DMS114 treated with DMSO at 0.1 percent for 48 hours (cell line): Measurements from ENCODE around the gene TREH.
"Not testable (repeated sequence)": the region's sequence is repeated elsewhere in the genome, so short reads cannot be mapped to it uniquely, and the experiment has no call there.

Source experiments
- DNase-seq: peaks from one replicate; lab custom pipeline; 2025; ENCODE audit not compliant: unreplicated experiment; lab: John Stamatoyannopoulos, UW

The TREH gene

DNA sequence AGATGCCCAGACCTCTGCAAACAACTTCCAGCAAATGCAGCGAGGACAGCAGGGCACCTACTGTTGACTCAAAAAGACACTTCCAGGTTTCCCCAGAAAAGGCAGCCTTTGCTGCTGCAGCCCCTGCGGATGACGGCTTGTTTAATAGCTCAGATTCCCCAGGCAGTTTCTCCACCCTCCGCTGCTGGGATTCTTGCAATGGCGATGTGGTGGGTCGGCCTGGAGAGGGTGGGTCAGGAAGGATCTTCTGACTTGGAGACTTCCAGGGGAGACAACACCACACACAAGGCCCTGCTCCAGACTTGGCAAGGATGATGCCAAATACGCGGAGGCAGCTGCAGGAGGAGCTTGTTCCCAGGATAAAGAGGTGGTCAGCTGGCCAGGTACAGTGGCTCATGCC lies 17.9 kb upstream of the TREH start:
- DNase-seq: no peak

DNA sequence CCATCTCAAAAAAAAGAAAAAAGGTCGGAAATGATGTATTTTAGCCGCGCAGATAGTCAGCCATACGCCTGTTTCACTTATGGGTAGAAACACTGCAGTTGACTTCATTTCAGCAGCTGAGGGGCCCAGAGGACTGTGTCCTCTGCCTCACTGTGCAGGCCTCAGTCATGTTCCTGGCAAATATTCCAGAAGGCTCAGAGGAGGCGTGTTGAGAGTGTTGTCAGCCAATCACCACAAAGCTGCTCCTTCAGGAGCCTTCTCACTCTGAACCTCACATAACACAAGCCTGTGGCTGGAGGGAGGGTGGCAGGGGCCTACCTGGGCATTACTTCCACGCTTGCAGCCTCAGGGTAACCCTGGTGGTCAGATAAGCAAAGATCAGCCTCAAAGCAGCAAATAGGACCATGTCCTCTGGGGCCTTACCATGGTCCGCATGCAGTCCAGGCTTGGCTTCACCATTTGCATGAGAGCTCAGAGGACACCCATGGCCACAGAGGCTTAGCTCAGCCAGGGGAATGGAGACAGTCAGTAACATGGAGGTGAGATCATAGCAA lies 17.3 kb upstream of the TREH start:
- no peak for DNase-seq

- DNase-seq: no peak
These were observed 15.3 kb upstream of the TREH start for GRCh38 chr11:118694771-118695170.

DNA sequence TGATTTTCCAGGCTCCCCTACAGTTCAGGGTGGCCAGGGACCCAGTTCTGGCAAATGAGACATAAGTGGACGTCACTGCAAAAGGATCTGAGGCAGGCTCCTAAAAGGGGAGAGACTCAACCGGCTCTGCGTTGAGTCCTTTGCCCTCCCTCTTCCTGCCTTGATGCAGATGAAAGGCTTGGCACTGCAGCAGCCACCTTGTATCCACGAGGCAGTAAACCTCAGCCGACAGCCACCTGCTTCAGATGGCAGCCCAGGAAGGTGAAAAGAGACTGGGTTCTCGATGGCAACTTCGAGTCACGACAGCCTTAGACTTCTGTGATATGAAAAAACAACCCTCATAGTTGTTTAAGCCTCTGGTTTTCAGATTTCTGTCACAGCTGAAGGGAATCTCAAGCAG lies 14.7 kb upstream of the TREH start:
- no peak for DNase-seq

DNA sequence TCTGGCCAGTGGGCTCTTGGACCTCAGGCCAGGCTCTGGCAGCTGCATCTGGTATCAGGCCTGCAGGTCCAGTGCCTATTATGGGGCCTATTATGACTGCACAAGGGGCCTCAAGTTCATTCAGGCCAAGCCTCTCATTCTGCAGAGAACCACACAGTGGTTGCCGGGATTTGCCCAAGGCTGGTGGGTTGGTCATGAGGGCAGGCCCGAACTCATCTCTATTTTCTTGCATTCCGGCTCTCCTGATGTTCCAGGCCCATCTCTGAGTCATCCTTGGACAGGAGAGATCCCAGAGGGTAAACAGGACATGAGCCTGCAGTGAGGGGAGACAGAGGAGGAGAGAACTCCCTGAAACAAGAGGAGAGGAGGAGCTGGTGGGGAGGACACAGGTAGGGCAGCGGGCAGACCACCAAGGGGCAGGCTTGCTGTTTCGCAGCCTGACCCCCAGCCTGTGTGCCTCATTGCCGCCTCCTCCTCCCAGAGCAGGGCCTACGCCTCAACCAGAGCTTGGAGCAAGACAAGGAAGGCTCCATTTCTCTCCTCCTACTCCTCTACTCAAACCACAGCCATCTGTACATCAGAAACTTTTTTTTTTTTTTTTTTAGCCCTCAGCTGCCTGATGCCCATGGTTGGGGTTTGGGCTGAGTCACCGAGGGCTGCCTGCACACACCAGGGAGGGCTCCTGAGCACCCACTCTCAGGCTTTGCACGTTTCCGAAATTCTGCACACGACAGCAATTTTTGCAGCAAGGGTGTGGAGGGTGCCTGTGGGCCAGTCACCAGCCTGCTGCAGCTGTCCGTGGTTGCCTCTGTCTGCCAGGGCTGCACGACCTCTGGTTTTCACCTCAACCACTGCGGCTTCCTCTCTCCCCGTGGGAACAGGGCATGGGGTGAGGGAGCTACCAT lies 12.7 kb upstream of the TREH start:
- DNase-seq: no peak

DNA sequence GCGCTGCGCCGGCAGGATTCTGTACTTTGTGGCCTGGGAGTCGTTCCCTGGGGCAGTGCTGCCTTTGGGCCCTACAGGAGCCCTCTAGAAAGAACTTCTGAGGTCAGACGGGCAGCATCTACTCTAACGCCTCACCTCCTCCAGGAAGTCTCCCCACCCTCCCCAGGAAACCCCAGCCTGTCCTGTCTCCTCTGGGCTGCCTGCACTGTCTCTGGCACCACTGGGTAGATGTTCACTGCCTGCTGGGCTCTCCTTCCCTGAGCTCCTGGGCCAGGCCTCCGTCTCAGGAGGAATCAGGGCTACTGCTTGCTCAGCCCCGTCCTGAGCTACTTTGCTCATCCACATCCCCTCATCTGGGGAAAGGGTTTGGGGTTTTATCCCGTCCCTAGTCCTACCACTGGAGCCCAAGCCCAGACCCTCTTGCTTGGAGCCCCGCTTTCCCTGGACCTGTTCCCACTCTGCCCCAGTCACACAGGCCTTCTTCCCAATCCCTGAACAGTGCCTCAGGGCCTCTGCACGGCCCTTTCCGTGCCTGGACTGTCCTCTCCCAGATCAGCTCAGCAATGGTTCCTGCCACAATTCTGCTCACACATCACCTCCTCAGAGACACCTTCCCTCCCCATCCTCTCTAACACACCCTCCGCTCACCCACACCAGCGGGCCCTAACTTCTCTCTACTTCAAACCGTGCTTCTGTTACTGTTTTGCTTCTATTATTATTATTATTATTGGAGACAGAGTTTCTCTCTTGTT lies 11.3 kb upstream of the TREH start:
- no peak for DNase-seq

DNA sequence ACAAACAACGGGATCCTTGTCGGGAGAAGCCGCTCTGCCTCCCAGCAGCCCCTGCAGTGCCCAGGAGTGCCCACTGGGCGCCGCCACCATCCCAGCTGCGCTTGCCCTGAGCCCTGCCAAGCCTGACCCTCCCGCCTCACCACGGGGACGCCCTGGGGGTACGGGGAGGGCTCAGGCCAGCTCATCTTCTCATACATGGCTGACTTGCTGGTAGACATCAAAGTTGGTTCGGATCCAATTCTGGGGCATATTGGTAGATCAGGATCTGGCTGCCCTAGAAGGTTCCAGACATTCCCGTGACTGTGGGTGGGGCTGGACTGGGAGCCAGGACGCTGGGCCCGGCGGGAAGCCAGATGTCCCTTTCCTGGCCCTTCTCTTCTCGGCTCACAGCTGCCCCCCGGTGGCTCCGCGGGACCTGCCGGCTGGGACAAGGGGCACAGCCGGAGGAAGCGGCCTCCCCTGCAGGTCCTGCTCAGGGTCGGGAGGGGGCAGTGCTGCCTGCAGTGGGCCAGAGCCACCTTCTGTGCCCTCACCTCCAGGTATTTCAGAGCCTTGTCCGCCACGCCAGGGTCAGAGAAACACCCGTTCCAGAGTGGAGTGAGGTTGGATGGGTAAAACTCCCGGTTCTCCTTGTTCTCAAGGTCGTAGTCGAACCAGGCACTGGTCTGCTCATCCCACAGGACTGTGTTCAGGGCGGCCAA lies 10.6 kb upstream of the TREH start:
- peak; percentile 6 for DNase-seq

GRCh38 chr11:118689503-118689851 lies 10.0 kb upstream of the TREH start:
- DNase-seq: no peak

- DNase-seq: no peak
These were observed 9.5 kb upstream of the TREH start for GRCh38 chr11:118688851-118689502.

- DNase-seq: not testable (repeated sequence)
These were observed 8.9 kb upstream of the TREH start for GRCh38 chr11:118688339-118688738.

GRCh38 chr11:118687906-118688305 lies 8.5 kb upstream of the TREH start:
- no peak for DNase-seq

DNA sequence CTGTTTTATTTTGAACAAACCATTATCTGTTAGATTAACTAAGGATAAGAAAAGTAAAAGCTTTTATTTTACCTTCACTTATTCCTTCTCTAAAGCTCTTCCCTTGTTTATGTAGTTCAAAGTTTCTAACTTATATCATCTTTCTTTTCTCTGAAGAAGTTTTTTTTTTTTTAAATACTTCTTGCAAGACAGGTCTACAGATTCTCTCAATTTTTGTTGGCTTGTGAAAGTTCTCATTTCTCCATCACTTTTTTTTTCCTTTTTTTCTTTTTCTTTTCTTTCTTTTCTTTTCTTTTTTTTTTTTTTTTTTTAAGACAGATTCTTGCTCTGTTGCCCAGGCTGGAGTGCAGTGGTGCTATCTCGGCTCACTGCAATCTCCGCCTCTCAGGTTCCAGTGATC lies 4.7 kb upstream of the TREH start:
- no peak for DNase-seq

GRCh38 chr11:118682939-118683338 lies 3.5 kb upstream of the TREH start:
- DNase-seq: not testable (repeated sequence)

- DNase-seq: no peak
These were observed 2.9 kb upstream of the TREH start for GRCh38 chr11:118682372-118682771.

DNA sequence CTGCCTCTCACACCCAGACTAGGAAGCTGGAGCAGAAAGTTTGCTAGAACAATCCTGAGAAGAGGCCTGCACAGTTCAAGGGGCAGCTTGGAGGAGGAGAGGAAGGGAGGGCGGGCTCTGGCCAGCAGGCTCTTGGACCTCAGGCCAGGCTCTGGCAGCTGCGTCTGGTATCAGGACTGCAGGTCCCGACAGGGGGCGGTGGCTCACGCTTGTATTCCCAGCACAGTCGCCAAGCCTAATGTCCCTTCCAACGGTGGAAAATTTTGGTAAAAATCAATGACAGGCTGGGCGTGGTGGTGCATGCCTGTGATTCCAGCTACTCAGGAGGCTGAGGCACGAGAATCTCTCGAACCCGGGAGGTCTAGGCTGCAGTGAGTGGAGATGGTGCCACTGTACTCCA lies 542 bp downstream of the TREH start:
- DNase-seq: not testable (repeated sequence)

DNA sequence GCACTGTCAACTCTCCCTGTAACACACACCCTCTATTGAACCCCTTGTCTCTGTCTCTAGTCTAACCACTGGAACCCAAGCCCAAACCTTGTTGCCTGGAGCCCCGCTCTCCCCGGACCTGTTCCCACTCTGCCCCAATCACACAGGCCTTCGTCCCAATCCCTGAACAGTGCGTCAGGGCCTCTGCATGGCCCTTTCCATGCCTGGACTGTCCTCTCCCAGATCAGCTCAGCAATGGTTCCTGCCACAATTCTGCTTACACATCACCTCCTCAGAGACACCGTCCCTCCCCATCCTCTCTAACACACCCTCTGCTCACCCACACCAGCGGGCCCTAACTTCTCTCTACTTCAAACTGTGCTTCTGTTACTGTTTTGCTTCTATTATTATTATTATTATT lies 1.5 kb downstream of the TREH start:
- DNase-seq: no peak

DNA sequence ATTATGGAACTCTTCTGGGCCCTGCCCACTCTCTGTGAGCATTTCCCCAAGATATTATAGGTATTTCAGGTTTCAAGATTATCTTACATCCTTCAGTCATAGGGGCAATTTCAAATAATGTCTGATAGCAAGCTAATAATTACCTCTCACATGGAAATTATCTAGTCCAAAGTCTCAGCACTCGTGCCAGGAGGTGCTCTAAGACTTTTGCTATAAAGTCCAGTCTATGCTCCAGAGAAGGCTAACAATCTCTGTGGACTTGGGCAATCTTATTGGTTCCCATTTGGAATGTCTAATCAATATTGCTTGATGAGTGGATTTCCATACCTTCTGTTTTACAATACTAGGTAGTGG lies 5.4 kb downstream of the TREH start:
- no peak for DNase-seq

DNA sequence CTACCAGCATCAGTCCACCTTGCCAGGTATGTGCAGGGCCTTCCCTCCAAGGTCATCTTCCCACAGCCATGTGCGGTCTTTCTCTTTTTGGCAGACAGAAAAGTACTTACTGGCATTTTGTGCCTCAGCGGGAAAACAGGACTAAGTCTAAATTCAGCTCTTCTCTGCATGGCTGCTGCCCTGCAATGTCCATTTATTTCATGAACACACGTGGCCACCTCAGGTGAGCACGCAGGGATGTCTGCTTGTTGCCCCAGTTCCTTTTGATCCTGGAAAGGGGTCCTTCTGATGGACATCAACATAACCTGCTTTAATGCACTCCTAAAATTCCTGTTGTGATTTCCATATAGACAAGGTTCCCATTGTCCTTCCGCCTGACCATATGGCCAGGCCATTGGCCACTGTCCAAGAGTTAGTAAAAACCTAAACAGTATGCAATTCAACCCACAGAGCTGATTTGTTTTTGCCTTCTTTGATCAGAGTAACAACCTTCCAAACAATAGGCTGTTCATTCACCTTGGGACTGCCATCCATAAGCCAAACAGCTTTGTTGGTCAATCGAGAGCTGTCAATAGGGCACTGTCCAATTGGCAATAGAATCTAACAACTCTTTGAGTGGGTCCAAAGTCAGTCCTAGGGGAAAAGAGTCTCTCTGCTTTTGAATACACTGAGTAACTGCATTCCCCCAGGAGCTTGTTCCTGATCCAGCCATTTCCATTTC lies 5.9 kb downstream of the TREH start:
- no peak for DNase-seq

DNA sequence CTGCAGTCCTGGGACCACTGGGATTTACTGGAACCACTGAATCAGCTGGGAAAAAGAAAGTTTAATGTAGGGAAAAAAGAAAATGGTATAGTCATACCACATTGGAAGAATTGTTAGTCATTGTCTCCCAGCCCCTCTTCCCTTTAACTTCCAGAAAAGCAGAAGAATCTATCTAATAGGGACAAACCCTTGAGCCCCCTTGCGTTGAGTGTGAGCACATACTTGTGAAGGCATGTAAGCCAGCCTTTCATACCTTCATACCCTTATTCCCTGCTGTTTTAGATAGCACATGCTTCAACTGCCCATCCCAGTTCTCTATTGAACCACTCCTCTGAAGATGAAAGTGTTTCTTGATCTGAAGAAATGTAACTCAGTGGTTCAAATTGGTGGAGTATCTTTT lies 6.6 kb downstream of the TREH start:
- DNase-seq: no peak

- no peak for DNase-seq
These were observed 8.2 kb downstream of the TREH start for GRCh38 chr11:118671254-118671653.
